Endothelial cell of umbilical vein (primary cell): ENCODE results near the gene GJD2. TPM values are rescaled to one million over a fixed set of nuclear protein-coding genes. Genes with fewer than 3 reads are reported as not detected.

Experiments
- BruUV-seq: library from RNA; stranded (reverse); fragments of 400-500 nt; replicated peaks from 2 replicates; lab custom pipeline; 2021; lab: Mats Ljungman, UMichigan
- CTCF ChIA-PET: fragments of 300-600, 350-600 bp; sonication (Branson Sonifier 250); formaldehyde crosslinking; loops from one replicate; lab custom pipeline; 2021; ENCODE audit warnings: antibody characterized with exemption, inconsistent platforms; lab: Charles Lee
- POLR2A ChIA-PET: fragments of 300-600, 350-600 bp; sonication (Branson Sonifier 250); formaldehyde crosslinking; loops from one replicate; lab custom pipeline; 2021; ENCODE audit warnings: antibody characterized with exemption, inconsistent platforms; lab: Charles Lee
- DNase-seq: peaks from one replicate; pipeline ENCODE4 v3.0.0-alpha.2; 2011; ENCODE audit warnings: low read depth, low spot score
- FAIRE-seq: peaks from 2 replicates; lab custom pipeline; 2011; peaks lifted over from hg19 to GRCh38; lab: Jason Lieb, UNC
- H2AFZ ChIP-seq: 2 replicates; pipeline ENCODE4 v1.6.0; 2012; ENCODE audit warnings: low read depth, low read length, control low read depth, inconsistent platforms
- H3K27ac ChIP-seq: 2 replicates; pipeline ENCODE4 v1.5.1; 2011; ENCODE audit warnings: low read depth, mild to moderate bottlenecking, control low read depth, low read length, moderate library complexity; ENCODE audit not compliant: insufficient read depth
- H3K27me3 ChIP-seq, 2 experiments: 2 replicates each; pipeline versions ENCODE4 v1.6.0 to v1.6.1; 2011; ENCODE audit warnings: low read length in 2 of 2, mixed read lengths in 1 of 2; ENCODE audit not compliant: control insufficient read depth in 2 of 2, insufficient read depth in 2 of 2
- H3K36me3 ChIP-seq, 2 experiments: 2 replicates in 1 of 2; 3 replicates in 1 of 2; pipeline ENCODE4 v1.5.1; 2011; ENCODE audit warnings: low read length in 2 of 2, mild to moderate bottlenecking in 1 of 2, moderate library complexity in 1 of 2; ENCODE audit not compliant: control insufficient read depth in 2 of 2, insufficient read depth in 2 of 2; ENCODE audit errors: extremely low read depth in 1 of 2
- H3K4me1 ChIP-seq: 3 replicates; pipeline ENCODE4 v1.5.1; 2011; ENCODE audit warnings: mild to moderate bottlenecking, low read length; ENCODE audit not compliant: control insufficient read depth, insufficient read depth; ENCODE audit errors: extremely low read depth
- H3K4me2 ChIP-seq: 2 replicates; pipeline ENCODE4 v1.6.1; 2011; ENCODE audit warnings: low read length, control low read depth, mixed read lengths; ENCODE audit not compliant: insufficient read depth
- H3K4me3 ChIP-seq, 3 experiments: fragments of 200-600 bp in 1 of 3; sonication (generic), shearing (Covaris generic) in 1 of 3; replicated peaks in 1 of 3; 2 replicates each; pipeline ENCODE4 v1.5.1; 2011 to 2016; ENCODE audit warnings: control low read depth in 3 of 3, low read length in 3 of 3, mild to moderate bottlenecking in 2 of 3, inconsistent platforms in 1 of 3, low read depth in 1 of 3, moderate library complexity in 1 of 3; ENCODE audit not compliant: insufficient read depth in 1 of 3
- H3K79me2 ChIP-seq: 2 replicates; pipeline ENCODE4 v1.6.0; 2012; ENCODE audit warnings: low read length, inconsistent platforms; ENCODE audit not compliant: control insufficient read depth, insufficient read depth
- H3K9ac ChIP-seq: replicated peaks from 2 replicates; pipeline ENCODE3; 2011; ENCODE audit warnings: low read length, control low read depth; ENCODE audit not compliant: insufficient read depth; ENCODE audit errors: extremely low read depth
- H3K9me1 ChIP-seq: replicated peaks from 3 replicates; pipeline ENCODE4 v1.6.0; 2011; ENCODE audit warnings: mild to moderate bottlenecking, low read length; ENCODE audit not compliant: control insufficient read depth, insufficient read depth; ENCODE audit errors: extremely low read depth
- H3K9me3 ChIP-seq: replicated peaks from 2 replicates; pipeline ENCODE4 v1.5.1; 2012; ENCODE audit warnings: low read length, inconsistent platforms; ENCODE audit not compliant: control insufficient read depth, insufficient read depth
- H4K20me1 ChIP-seq: replicated peaks from 2 replicates; pipeline ENCODE3; 2011; ENCODE audit warnings: mild to moderate bottlenecking, low read length; ENCODE audit not compliant: control insufficient read depth, insufficient read depth; ENCODE audit errors: extremely low read depth
- CTCF ChIP-seq, 2 donors: IDR thresholded peaks; 1 replicate in 1 of 2; 2 replicates in 1 of 2; pipeline ENCODE4 v1.5.1; 2011; ENCODE audit warnings: low read length in 2 of 2, mild to moderate bottlenecking in 2 of 2, moderate library complexity in 2 of 2, control low read depth in 1 of 2, inconsistent platforms in 1 of 2, low read depth in 1 of 2; ENCODE audit not compliant: insufficient read depth in 1 of 2; ENCODE audit errors: extremely low read depth in 1 of 2
- EZH2 ChIP-seq: IDR thresholded peaks from 2 replicates; pipeline ENCODE4 v1.6.1; 2012; ENCODE audit warnings: borderline replicate concordance, low read depth, mild to moderate bottlenecking, moderate library complexity, low read length, inconsistent platforms; ENCODE audit not compliant: severe bottlenecking
- FOS ChIP-seq: IDR thresholded peaks from 2 replicates; pipeline ENCODE4 v1.6.1; 2011; ENCODE audit warnings: mild to moderate bottlenecking, low read length, moderate library complexity, borderline replicate concordance; ENCODE audit not compliant: insufficient read depth
- GATA2 ChIP-seq: IDR thresholded peaks from 2 replicates; pipeline ENCODE4 v1.7.0; 2011; ENCODE audit warnings: low read depth, mild to moderate bottlenecking, moderate library complexity, mixed read lengths, low read length; ENCODE audit not compliant: insufficient read length, insufficient read depth
- JUN ChIP-seq: IDR thresholded peaks from 2 replicates; pipeline ENCODE4 v1.6.1; 2011; ENCODE audit warnings: borderline replicate concordance, low read depth; ENCODE audit not compliant: insufficient read length, insufficient read depth
- MYC ChIP-seq: IDR thresholded peaks from one replicate; pipeline ENCODE4 v1.6.1; 2011; ENCODE audit warnings: mild to moderate bottlenecking, low read depth, low read length
- POLR2A ChIP-seq: IDR thresholded peaks from 2 replicates; pipeline ENCODE4 v1.6.1; 2012; ENCODE audit warnings: low read depth, mild to moderate bottlenecking, control low read depth, low read length
- POLR2AphosphoS5 ChIP-seq: IDR thresholded peaks from 2 replicates; pipeline ENCODE4 v1.6.1; 2012; ENCODE audit warnings: low read depth, mild to moderate bottlenecking, control low read depth, low read length, moderate library complexity; ENCODE audit not compliant: insufficient read depth
- dilution Hi-C: fragments of 300-500 bp; cut with MboI; formaldehyde crosslinking; loops from one replicate; pipeline ENCODE4 v1.15.0; 2019; ENCODE audit warnings: low sequenced_read_pairs; ENCODE audit not compliant: extremely low pct_ligation_motif_present
- intact Hi-C: fragments of 100-400 bp; cut with micrococcal nuclease; formaldehyde crosslinking; loops from one replicate; pipeline ENCODE4 v1.10.0; 2022
- polyA plus RNA-seq, 4 experiments: library from polyadenylated mRNA; depleted of rRNA in 3 of 4; stranded (reverse) in 3 of 4; unstranded in 1 of 4; fragments of >200 nt; gene quantifications; 2 replicates each; pipeline versions ENCODE4 v1.2.1 to v1.2.3, GENCODE V29; 2011 to 2012; ENCODE audit warnings: missing spikeins in 1 of 4
- total RNA-seq: library from RNA; stranded (reverse); gene quantifications from 2 replicates; pipeline ENCODE4 v1.2.3, GENCODE V29; 2021
- TF ChIP-seq, protein P1 (sequence below): IDR thresholded peaks from 2 replicates; pipeline ENCODE4 v1.6.1; 2011; ENCODE audit not compliant: insufficient read depth, insufficient read length

Gene GJD2
- total and polyA plus RNA-seq, 2 donors (not counting 3 experiments of a cell fraction or from before 2014, with no cell fraction given): not detected

GRCh38 chr15:34739346-34739745, 15.5 kb downstream of the GJD2 start:
- dilution Hi-C loops: no loop called here
- peaks cover 13 to 28% of the 10 kb centered on the region in 2 experiments for H3K27me3 ChIP-seq
- H3K27ac ChIP-seq: no peak overlapping the region
- no peak overlapping the region for H2AFZ ChIP-seq
- H3K36me3 ChIP-seq: no peaks in the 10 kb centered on the region
- no peaks in the 10 kb centered on the region for H3K9me1 ChIP-seq
- H3K4me3 ChIP-seq: no peak overlapping the region
- DNase-seq (no peak), FAIRE-seq (no peak)
- intact Hi-C loops: no loop called here
- no peaks in the 10 kb centered on the region for H3K9me3 ChIP-seq
- BruUV-seq: no TSS peak
- ChIA-PET POLR2A (no interaction called here), CTCF (no interaction called here)
- H3K9ac ChIP-seq: no peak overlapping the region
- H3K4me1 ChIP-seq: no peaks in the 10 kb centered on the region
- no peaks in the 10 kb centered on the region for H3K79me2 ChIP-seq
- H3K4me2 ChIP-seq: no peak overlapping the region
- H4K20me1 ChIP-seq: no peaks in the 10 kb centered on the region
- TF ChIP-seq FOS (no peak), CTCF (IDR thresholded peaks at IDR 0.05; ENCODE audit: extremely low read depth in 1 of 2, insufficient read depth in 1 of 2, low read depth in 1 of 2, low read length in 2 of 2) (no peak), GATA2 (no peak), JUN (no peak), MYC (no peak), POLR2AphosphoS5 (no peak), EZH2 (no peak), POLR2A (no peak)
- TF ChIP-seq, protein P1, sequence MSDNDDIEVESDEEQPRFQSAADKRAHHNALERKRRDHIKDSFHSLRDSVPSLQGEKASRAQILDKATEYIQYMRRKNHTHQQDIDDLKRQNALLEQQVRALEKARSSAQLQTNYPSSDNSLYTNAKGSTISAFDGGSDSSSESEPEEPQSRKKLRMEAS: no peak
